Thoracic aorta (tissue), 2 donors: ENCODE data around the gene ECI2. TPM values are rescaled to one million over a fixed set of nuclear protein-coding genes. Genes with fewer than 3 reads are reported as not detected.

Source experiments
- ATAC-seq: fragments of 150-250 bp; one replicate; pipeline ENCODE4 v1.8.0; 2017; ENCODE audit warnings: low read depth; ENCODE audit not compliant: insufficient number of reproducible peaks, low FRiP score
- DNase-seq: peaks from one replicate; pipeline ENCODE4 v3.0.0-alpha.2; 2020; ENCODE audit warnings: low spot score
- H3K27ac ChIP-seq, 2 donors: fragments of 200-600 bp; sonication (generic); 1 replicate in 1 of 2; 2 replicates in 1 of 2; pipeline ENCODE4 v1.5.1; 2016; ENCODE audit warnings: mild to moderate bottlenecking in 2 of 2, moderate library complexity in 2 of 2
- H3K27me3 ChIP-seq: fragments of 200-600 bp; sonication (generic); replicated peaks from 2 replicates; pipeline ENCODE4 v1.6.0; 2016; ENCODE audit warnings: mild to moderate bottlenecking; ENCODE audit not compliant: insufficient read depth
- H3K36me3 ChIP-seq: fragments of 200-600 bp; sonication (generic); one replicate; pipeline ENCODE4 v1.5.1; 2016
- H3K4me1 ChIP-seq, 2 donors: fragments of 200-600 bp; sonication (generic); 1 replicate in 1 of 2; 2 replicates in 1 of 2; pipeline versions ENCODE4 v1.5.1 to v1.6.0; 2016; ENCODE audit warnings: low read depth in 2 of 2, mild to moderate bottlenecking in 1 of 2; ENCODE audit not compliant: control insufficient read depth in 1 of 2
- H3K4me3 ChIP-seq: fragments of 200-600 bp; sonication (generic); 2 replicates; pipeline ENCODE4 v1.5.1; 2016; ENCODE audit warnings: mild to moderate bottlenecking
- H3K9me3 ChIP-seq: fragments of 200-600 bp; sonication (generic); 2 replicates; pipeline ENCODE4 v1.5.1; 2016
- CTCF ChIP-seq: fragments of 200-600 bp; sonication (generic); IDR thresholded peaks from one replicate; pipeline ENCODE4 v1.5.1; 2019; ENCODE audit warnings: antibody characterized with exemption
- total RNA-seq, 2 donors: library from RNA; depleted of rRNA; stranded (reverse); fragments of >200 nt; gene quantifications; one replicate each; pipeline versions ENCODE4 v1.1.0 to v1.2.3, GENCODE V29; 2016

ECI2 gene
- total RNA-seq, 2 donors from 2014 or later = 28.9 to 31.0 TPM

- no peak overlapping the region for H3K4me3 ChIP-seq
Measured at GRCh38 chr6:4162370-4162769, 27.0 kb upstream of the ECI2 start.

GRCh38 chr6:4159491-4159890 lies 24.1 kb upstream of the ECI2 start:
- ATAC-seq = no peak
- no peaks in the 10 kb centered on the region for H3K27me3 ChIP-seq
- no peaks in the 10 kb centered on the region for H3K36me3 ChIP-seq
- H3K4me1 ChIP-seq = peaks cover 0 to 7% of the 10 kb centered on the region in 2 donors
- TF ChIP-seq CTCF = no peak
- no peak for DNase-seq
- no peak overlapping the region for H3K4me3 ChIP-seq
- H3K9me3 ChIP-seq = no peaks in the 10 kb centered on the region
- H3K27ac ChIP-seq = no peak overlapping the region

More at GRCh38 chr6:4162370-4162769, 27.0 kb upstream of the ECI2 start:
- Histone ChIP-seq H3K4me1 (peaks cover 0 to 7% of the 10 kb centered on the region in 2 donors), H3K36me3 (no peaks in the 10 kb centered on the region), H3K9me3 (no peaks in the 10 kb centered on the region), H3K27ac (no peak overlapping the region), H3K27me3 (no peaks in the 10 kb centered on the region)
- DNase-seq (no peak), ATAC-seq (no peak)
- no peak for TF ChIP-seq CTCF

- ATAC-seq (no peak), DNase-seq (no peak)
Measured at GRCh38 chr6:4157506-4157905, 22.1 kb upstream of the ECI2 start.

GRCh38 chr6:4155848-4156466 lies 20.6 kb upstream of the ECI2 start:
- peak; percentile 86 for TF ChIP-seq CTCF
- ATAC-seq (peak; percentile 89), DNase-seq (peak; percentile 62)
- Histone ChIP-seq H3K4me1 (no peaks in the 10 kb centered on the region), H3K27me3 (no peaks in the 10 kb centered on the region), H3K9me3 (no peaks in the 10 kb centered on the region), H3K36me3 (no peaks in the 10 kb centered on the region), H3K4me3 (no peak overlapping the region), H3K27ac (no peak overlapping the region)

More at GRCh38 chr6:4157506-4157905, 22.1 kb upstream of the ECI2 start:
- Histone ChIP-seq H3K4me3 (no peak overlapping the region), H3K9me3 (no peaks in the 10 kb centered on the region), H3K36me3 (no peaks in the 10 kb centered on the region), H3K4me1 (no peaks in the 10 kb centered on the region), H3K27me3 (no peaks in the 10 kb centered on the region), H3K27ac (no peak overlapping the region)
- TF ChIP-seq CTCF = no peak

- no peak overlapping the region for H3K27ac ChIP-seq
- H3K4me1 ChIP-seq = no peaks in the 10 kb centered on the region
- no peaks in the 10 kb centered on the region for H3K9me3 ChIP-seq
- TF ChIP-seq CTCF = no peak
- no peaks in the 10 kb centered on the region for H3K36me3 ChIP-seq
- ATAC-seq = no peak
- no peak for DNase-seq
- no peak overlapping the region for H3K4me3 ChIP-seq
- H3K27me3 ChIP-seq = no peaks in the 10 kb centered on the region
Measured at GRCh38 chr6:4153514-4153985, 18.2 kb upstream of the ECI2 start.
